ENCODE measurements around the gene IL21R.

DNA sequence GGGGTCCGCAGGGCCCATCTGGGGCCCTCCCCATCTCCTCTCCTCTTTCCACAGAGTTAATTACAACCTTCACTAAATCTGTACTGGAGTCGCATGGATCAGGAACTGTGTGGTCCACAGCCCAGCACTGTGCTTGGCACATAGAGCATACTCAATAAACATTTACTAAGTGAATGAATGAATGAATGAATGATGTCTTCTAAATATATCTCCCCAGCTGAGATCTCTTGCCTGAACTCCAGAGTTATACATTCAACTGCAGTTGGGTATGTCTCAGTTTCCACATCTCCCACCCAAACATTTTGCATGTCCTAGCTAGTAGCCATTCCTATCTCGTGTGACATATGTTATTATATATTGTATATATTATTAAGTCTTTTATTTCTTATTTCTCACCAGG is 28.7 kb upstream of the IL21R start:
- TF ChIP-seq, protein P1, sequence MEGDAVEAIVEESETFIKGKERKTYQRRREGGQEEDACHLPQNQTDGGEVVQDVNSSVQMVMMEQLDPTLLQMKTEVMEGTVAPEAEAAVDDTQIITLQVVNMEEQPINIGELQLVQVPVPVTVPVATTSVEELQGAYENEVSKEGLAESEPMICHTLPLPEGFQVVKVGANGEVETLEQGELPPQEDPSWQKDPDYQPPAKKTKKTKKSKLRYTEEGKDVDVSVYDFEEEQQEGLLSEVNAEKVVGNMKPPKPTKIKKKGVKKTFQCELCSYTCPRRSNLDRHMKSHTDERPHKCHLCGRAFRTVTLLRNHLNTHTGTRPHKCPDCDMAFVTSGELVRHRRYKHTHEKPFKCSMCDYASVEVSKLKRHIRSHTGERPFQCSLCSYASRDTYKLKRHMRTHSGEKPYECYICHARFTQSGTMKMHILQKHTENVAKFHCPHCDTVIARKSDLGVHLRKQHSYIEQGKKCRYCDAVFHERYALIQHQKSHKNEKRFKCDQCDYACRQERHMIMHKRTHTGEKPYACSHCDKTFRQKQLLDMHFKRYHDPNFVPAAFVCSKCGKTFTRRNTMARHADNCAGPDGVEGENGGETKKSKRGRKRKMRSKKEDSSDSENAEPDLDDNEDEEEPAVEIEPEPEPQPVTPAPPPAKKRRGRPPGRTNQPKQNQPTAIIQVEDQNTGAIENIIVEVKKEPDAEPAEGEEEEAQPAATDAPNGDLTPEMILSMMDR (conservative IDR thresholded peaks at IDR 0.05): no peak
- no peak for TF ChIP-seq ZFX (IDR thresholded peaks at IDR 0.05)
